ENCODE results near the gene MROH2B.

The MROH2B gene

GRCh38 chr5:41012318-41012717 lies 58.8 kb downstream of the MROH2B start:
- DNase-seq, result no peak

- no peak for DNase-seq
Measured at GRCh38 chr5:41010572-41010971, 60.6 kb downstream of the MROH2B start.

- DNase-seq, result no peak
Measured at GRCh38 chr5:41009232-41009631, 61.9 kb downstream of the MROH2B start.

- no peak for DNase-seq
Measured at GRCh38 chr5:41004931-41005330, 66.2 kb downstream of the MROH2B start.

GRCh38 chr5:41003670-41004376 lies 67.3 kb downstream of the MROH2B start:
- DNase-seq, result no peak

GRCh38 chr5:40999966-41000365 lies 71.2 kb downstream of the MROH2B start:
- DNase-seq, result no peak

GRCh38 chr5:40999142-40999541 lies 72.0 kb downstream of the MROH2B start:
- no peak for DNase-seq

GRCh38 chr5:40995801-40996586 lies 75.1 kb downstream of the MROH2B start:
- DNase-seq, result no peak

- DNase-seq, result no peak
Measured at GRCh38 chr5:40991981-40992559, 79.1 kb downstream of the MROH2B start.

GRCh38 chr5:40991168-40991980 lies 79.8 kb downstream of the MROH2B start:
- no peak for DNase-seq

GRCh38 chr5:40988746-40989510 lies 82.2 kb downstream of the MROH2B start:
- no peak for DNase-seq

GRCh38 chr5:40987349-40987748 lies 83.8 kb downstream of the MROH2B start:
- DNase-seq, result no peak

GRCh38 chr5:40986666-40987065 lies 84.5 kb downstream of the MROH2B start:
- no peak for DNase-seq

- DNase-seq, result no peak
Measured at GRCh38 chr5:40985501-40985900, 85.6 kb downstream of the MROH2B start.

- DNase-seq, result no peak
Measured at GRCh38 chr5:40984884-40985283, 86.3 kb downstream of the MROH2B start.

- no peak for DNase-seq
Measured at GRCh38 chr5:40983781-40984180, 87.4 kb downstream of the MROH2B start.

- no peak for DNase-seq
Measured at GRCh38 chr5:40981420-40981819, 89.7 kb downstream of the MROH2B start.

- DNase-seq, result no peak
Measured at GRCh38 chr5:40976836-40977235, 94.3 kb downstream of the MROH2B start.

GRCh38 chr5:40976041-40976440 lies 95.1 kb downstream of the MROH2B start:
- no peak for DNase-seq

- no peak for DNase-seq
Measured at GRCh38 chr5:40973364-40974004, 97.7 kb downstream of the MROH2B start.

- DNase-seq, result no peak
Measured at GRCh38 chr5:40972434-40972833, 98.7 kb downstream of the MROH2B start.

All from GF-D8 (cell line).